Lower leg skin (tissue), 3 donors: Measurements from ENCODE around the gene GALNT1.

ENCODE experiments used
- POLR2A ChIP-seq, 2 donors: fragments of 450-650 bp; IDR thresholded peaks; one replicate each; pipeline ENCODE4 v1.6.1; 2016 to 2017; ENCODE audit warnings: antibody characterized with exemption in 2 of 2, mild to moderate bottlenecking in 1 of 2, moderate library complexity in 1 of 2
- TF ChIP-seq, protein P1 (sequence below), 3 donors: fragments of 450-650 bp; IDR thresholded peaks; one replicate each; pipeline ENCODE4 v1.5.1; 2016; ENCODE audit warnings: antibody characterized with exemption in 3 of 3, mild to moderate bottlenecking in 3 of 3, moderate library complexity in 2 of 3

DNA sequence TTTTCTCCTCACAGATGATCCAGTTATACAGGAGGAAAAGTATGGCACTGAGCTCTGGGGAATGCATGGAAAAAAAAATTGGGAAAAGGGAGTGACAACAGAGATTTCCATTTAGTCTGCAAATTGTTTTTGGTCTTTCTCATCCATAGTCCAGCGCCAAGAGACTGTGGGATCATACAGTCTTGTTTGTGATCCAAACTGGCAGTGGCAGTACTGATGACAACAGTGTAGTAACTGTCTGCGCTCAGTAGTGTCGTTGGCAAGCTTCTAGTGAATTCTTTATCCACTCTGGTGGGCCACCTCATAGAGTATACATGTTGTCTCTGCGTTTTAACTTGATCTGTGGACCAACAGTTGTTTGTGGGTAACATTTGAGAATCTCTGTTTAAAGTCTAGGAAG is 37.9 kb downstream of the GALNT1 start:
- TF ChIP-seq, protein P1, sequence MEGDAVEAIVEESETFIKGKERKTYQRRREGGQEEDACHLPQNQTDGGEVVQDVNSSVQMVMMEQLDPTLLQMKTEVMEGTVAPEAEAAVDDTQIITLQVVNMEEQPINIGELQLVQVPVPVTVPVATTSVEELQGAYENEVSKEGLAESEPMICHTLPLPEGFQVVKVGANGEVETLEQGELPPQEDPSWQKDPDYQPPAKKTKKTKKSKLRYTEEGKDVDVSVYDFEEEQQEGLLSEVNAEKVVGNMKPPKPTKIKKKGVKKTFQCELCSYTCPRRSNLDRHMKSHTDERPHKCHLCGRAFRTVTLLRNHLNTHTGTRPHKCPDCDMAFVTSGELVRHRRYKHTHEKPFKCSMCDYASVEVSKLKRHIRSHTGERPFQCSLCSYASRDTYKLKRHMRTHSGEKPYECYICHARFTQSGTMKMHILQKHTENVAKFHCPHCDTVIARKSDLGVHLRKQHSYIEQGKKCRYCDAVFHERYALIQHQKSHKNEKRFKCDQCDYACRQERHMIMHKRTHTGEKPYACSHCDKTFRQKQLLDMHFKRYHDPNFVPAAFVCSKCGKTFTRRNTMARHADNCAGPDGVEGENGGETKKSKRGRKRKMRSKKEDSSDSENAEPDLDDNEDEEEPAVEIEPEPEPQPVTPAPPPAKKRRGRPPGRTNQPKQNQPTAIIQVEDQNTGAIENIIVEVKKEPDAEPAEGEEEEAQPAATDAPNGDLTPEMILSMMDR (IDR thresholded peaks at IDR 0.05) = no peak
- no peak for TF ChIP-seq POLR2A (IDR thresholded peaks at IDR 0.05)
